ENCODE data around the gene IFNG. TPM values are rescaled to one million over a fixed set of nuclear protein-coding genes. Genes with fewer than 3 reads are reported as not detected.
"Not testable (repeated sequence)": the region's sequence is repeated elsewhere in the genome, so short reads cannot be mapped to it uniquely, and the experiment has no call there.

Gene IFNG
- not detected in 2 replicates for total RNA-seq (2014; rRNA removed; shearing (Covaris generic); ENCODE audit: low replicate concordance)

DNA sequence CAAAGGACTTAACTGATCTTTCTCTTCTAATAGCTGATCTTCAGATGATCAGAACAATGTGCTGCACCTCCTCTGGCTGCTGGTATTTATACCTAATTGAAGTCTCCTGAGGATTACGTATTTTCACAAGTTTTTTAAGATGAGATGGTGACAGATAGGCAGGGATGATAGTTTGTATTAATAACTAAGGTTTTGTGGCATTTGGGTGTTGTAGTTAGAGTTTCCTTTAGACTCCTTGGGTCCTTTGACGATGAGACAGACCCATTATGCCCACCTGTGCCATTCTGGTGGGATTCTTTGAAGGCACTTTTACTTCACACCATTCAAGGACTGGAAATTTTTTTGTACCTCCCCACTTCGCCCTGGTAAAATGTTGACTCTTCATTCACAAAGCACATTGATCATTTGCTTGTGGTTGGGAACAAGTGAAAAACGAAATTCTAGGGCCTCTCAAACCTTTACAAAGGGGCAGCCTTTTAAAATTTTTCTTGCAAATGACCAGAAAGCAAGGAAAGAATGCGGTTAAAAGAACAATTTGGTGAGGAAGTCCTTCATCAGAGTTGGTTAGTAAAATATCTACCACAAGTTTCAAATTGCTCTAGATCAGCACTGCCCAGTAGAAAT is at the start of gene IFNG:
Gene IFNG, minus strand, starts transcription at position 60 of the 624 bp plus-strand sequence. CDS start 125 bp downstream, outside the sequence.
- Histone ChIP-seq H3K9me3 (no peaks in the 10 kb centered on the region), H3K27me3 (no peaks in the 10 kb centered on the region; the same call in 1 of the 2 replicates), H3K4me3 (no peak within 1 kb of the TSS), H3K36me3 (no peaks in the 10 kb centered on the region)
- DNase-seq: no peak

DNA sequence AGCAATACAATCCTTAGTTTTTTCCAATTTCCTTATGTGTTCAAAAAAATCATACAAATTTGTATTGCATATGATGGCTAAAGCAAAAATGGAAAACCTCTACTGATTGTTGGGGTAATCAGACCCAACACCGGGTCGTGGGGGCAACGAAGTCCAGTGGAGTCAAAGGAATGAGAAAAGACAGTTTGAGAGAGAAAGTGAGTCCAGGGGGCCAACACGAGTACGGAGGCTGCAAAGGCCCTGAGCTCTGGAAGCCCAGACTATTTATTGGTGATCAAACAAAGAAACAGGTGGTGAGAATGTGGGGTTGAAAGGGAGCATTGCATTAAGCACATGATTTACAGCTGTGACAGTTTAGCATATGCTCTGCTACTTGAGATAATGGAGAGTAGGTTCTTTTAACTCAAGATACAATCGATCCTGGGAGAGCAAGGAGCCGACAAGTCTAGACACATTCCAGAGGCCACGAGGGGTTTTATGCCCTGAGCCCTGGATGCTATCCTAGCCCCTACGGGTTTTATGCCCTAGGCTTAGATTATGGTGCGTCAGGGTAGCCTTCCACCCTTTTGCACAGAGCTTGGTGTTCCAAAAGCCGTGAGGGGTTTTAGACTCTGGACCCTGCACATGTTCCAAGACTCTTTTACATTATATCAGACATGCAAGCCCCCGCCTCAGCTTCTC is 49.6 kb upstream of the IFNG start:
- not testable (repeated sequence) for H3K9me3 ChIP-seq, H3K4me3 ChIP-seq, DNase-seq, H3K27me3 ChIP-seq, H3K36me3 ChIP-seq

DNA sequence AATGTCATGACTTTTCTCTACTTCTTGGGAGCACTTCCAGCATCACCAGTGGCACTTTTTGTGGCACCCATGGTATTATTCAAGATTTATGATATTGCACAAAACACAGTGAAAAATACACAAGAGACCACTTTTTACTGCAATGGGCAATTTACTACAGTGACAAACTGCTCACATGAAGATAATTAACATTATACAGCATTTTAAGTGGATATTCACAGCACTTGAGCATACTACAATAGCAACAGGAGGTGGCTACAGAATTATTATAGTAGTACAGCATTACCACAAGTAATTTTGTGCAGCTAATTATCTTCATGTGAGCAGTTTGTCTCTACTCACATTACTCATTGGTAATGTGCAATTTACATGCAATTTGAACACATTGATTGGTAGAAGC is 47.7 kb upstream of the IFNG start:
- Histone ChIP-seq H3K9me3 (no peaks in the 10 kb centered on the region), H3K27me3 (no peaks in the 10 kb centered on the region), H3K36me3 (no peaks in the 10 kb centered on the region), H3K4me3 (no peak overlapping the region)
- no peak for DNase-seq

DNA sequence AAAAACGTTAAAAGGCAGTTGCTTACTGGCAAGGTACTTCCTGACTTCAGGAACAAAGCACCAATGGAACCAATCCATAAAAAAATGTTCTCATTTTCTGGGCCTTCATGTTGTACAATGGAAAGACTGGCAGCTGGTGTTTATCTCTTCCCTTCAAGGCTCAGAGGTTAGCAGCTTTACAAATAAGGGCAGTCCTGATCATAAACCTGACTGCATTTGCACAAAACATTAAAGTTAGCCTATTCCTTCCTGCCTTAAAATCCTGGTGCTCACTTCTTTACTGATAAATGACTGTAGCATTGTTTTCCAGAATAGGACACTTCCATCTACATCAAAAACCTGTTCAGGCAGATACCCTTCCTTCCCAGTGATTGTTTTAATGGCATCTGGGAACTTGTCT is 46.9 kb upstream of the IFNG start:
- H3K27me3 ChIP-seq: no peaks in the 10 kb centered on the region
- H3K9me3 ChIP-seq: no peaks in the 10 kb centered on the region
- no peaks in the 10 kb centered on the region for H3K36me3 ChIP-seq
- no peak overlapping the region for H3K4me3 ChIP-seq
- no peak for DNase-seq

DNA sequence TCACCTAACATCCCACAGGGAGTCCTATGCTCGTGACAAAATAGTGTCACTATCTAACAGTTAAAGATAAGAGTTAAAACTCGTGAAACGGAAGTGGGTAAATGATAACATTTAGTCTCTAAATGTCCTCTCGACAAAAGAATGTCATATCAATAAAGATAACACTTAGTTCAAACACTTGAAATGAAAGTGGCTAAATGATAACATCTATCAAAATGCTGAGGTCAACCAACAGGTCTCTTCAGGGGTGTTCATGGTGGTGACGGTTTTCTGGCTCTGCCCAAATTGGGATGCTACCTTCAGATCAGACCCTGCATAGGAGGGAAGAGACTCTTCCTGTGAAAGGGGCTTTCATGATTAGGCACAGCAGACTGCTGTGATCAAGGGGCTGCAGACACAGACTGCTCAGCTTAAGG is 43.9 kb upstream of the IFNG start:
- no peaks in the 10 kb centered on the region for H3K27me3 ChIP-seq
- no peak for DNase-seq
- H3K4me3 ChIP-seq: no peak overlapping the region
- H3K9me3 ChIP-seq: no peaks in the 10 kb centered on the region
- no peaks in the 10 kb centered on the region for H3K36me3 ChIP-seq

DNA sequence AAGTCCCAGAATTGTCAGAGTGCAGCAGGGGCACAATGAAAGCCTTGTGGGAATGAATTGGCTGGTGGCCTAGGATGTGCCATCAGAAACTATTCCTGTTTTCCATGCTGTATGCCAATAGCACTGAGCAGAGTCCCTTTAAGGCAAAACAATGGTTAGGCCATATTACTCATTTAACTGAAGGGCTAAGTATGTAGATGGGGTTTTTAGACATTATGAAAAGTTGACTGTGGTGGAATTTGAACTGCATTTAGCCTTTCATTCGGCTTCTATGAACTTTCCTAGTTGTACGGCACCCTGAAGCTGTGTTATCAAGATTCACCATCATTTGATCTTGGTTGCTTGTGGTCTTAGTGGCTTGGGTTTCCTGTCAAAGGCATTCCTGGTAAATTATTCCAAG is 41.3 kb upstream of the IFNG start:
- DNase-seq: no peak
- no peaks in the 10 kb centered on the region for H3K36me3 ChIP-seq
- no peak overlapping the region for H3K4me3 ChIP-seq
- H3K9me3 ChIP-seq: no peaks in the 10 kb centered on the region
- H3K27me3 ChIP-seq: no peaks in the 10 kb centered on the region; the same call in 1 of the 2 replicates

DNA sequence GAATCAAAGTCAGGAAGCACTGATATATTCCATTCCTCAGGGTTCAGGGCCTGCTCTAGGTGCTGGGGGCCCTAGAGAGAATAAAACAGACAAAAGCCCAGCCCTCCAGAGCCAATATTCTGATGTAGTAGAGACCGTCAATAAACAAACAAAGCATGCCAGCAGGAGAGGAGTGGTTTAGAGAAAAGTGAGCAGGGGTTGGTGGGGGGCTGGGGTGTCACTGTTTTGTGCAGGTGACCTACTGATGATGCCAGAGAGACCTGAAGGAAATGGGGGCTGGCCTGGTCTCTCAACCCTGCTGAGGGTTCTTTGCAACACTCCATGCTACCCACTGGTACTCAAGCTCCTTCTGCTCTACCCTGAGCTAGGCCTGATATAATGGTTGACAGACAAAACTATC is 39.6 kb upstream of the IFNG start:
- Histone ChIP-seq H3K27me3 (no peaks in the 10 kb centered on the region; the same call in 1 of the 2 replicates), H3K9me3 (no peaks in the 10 kb centered on the region), H3K4me3 (no peak overlapping the region), H3K36me3 (no peaks in the 10 kb centered on the region)
- no peak for DNase-seq

DNA sequence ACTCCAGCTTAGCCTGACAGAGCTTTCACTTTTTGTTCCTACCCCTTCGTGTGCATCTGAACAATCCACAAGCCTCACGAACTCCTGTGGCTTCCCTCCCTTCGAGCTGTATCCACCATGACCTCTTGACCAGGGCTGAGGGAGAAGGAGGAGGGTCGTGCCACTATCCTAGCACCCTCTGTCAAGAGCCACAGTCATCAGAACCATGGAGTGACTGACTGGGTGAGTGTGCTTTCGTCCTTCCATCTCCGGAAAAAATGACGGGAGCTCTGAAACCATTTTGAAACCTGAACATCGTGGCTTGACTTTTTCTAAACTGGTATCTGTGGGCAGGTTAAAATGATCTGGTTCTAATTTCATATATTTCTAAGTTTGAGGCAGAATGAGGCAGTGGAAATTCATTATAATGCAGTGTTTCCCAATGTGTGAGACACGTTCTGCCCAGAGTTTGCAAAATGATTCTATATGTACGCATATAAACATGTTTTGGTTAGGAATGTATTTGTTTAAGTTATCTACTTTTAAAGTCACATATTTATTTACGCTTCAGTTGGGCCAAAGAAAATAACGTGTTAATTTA is 39.1 kb upstream of the IFNG start:
- Histone ChIP-seq H3K27me3 (no peaks in the 10 kb centered on the region; the same call in 1 of the 2 replicates), H3K4me3 (no peak overlapping the region), H3K9me3 (no peaks in the 10 kb centered on the region), H3K36me3 (no peaks in the 10 kb centered on the region)
- no peak for DNase-seq

DNA sequence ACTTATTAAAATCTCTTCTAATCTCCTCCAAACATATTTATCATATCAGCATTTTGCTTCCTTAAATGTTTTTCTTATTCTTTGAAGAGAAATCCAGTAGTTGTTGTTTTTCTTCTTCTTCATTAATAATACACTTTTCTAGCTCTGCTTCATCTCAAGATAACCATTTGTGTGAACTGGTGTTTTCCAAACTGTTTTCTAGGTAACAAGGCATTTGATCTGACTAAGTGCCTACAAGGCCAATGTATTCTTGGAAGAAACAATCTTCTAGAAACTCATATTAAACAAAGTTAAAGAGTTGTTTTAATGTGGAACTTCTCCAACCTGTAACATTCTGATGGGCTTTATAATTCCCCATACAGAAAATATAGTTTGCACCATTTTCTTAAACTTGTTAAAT is 30.8 kb upstream of the IFNG start:
- H3K36me3 ChIP-seq: no peaks in the 10 kb centered on the region
- H3K4me3 ChIP-seq: no peak overlapping the region
- no peak for DNase-seq
- no peaks in the 10 kb centered on the region for H3K27me3 ChIP-seq
- no peaks in the 10 kb centered on the region for H3K9me3 ChIP-seq

DNA sequence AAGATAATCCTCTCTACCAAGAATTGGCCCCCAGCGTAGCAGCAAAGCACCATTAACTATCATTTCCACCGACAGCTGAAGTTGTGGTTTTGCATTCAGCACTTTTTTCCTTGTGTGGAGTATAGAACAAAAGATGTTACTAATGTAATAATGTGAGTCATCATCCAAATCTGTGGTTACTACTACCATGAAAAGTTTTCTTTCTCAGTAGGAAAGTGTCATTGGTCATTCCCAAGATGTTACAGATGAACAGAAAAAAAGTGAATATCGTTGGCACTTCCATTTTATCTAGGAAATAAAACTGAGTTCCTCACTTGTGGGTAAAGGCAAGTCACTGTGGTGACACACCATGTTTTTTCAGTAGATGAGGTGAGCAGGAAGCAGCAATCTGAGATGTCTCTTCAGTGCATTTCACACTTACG is 30.3 kb upstream of the IFNG start:
- Histone ChIP-seq H3K36me3 (no peaks in the 10 kb centered on the region), H3K4me3 (no peak overlapping the region), H3K27me3 (no peaks in the 10 kb centered on the region), H3K9me3 (no peaks in the 10 kb centered on the region)
- DNase-seq: no peak

DNA sequence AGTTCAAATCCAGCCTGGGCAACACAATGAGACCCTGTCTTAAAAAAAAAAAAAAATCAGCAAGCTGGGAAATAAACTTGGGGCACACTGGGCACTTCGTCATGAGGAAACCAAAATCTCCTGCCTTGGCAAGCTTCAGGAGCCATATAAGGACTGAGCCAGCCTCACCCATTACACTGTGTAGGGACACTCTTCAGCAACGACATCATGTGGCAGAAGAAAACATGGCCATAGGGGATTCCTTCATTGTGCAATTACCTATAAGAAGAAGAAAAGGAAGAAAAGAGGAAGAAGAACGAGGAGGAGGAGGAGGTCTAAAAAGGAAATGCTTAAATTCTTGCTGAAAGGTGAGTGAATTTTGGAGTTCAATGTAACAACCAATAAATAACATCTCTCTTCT is 26.1 kb upstream of the IFNG start:
- Histone ChIP-seq H3K9me3 (no peaks in the 10 kb centered on the region), H3K27me3 (no peaks in the 10 kb centered on the region), H3K36me3 (no peaks in the 10 kb centered on the region), H3K4me3 (no peak overlapping the region)
- DNase-seq: no peak

DNA sequence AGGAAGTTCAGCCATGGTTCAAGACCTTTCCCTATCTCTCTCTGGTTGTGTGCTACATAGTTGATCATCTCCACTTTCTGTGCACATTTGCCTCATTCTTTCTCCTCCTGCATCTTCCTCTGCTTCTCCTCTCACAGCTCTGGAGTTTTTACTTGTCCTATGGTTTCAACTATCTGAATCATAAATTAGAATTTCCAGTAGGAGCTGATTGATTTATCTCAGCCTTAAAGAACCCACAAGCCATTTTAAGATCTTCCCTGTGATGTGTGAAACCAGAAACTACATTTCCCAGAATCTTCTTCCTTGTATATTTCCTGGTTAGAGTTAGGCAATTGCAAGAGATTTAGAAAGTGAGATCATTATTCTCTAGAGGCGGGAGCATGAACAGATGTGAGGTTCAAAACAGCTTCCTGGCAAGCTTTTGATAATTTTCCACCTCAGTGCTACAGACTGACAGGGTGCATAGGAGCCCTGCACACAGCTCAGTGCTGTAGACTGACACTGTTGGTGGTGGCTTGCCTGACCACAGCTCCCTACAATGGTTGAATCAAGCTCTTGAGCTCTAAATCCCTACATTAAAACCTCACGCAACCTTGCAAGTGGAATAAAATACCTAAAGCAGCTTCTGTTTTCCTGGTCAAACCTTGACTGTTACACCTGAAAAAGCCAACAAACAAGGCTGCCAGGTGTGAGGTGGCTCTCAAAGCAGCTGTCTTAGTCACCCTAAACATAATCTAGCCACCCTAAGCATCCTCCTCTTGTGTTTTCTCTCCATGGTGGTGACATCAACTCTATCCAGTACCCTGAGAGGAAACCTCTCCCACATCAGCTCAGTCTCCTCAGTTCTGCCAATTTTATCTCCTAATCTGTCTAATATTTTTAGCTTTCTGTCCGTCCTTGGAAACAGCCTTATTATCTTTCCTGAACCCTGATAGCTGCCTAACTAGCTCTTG is 21.5 kb upstream of the IFNG start:
- no peaks in the 10 kb centered on the region for H3K9me3 ChIP-seq
- H3K27me3 ChIP-seq: no peaks in the 10 kb centered on the region
- no peak for DNase-seq
- no peak overlapping the region for H3K4me3 ChIP-seq
- no peaks in the 10 kb centered on the region for H3K36me3 ChIP-seq

DNA sequence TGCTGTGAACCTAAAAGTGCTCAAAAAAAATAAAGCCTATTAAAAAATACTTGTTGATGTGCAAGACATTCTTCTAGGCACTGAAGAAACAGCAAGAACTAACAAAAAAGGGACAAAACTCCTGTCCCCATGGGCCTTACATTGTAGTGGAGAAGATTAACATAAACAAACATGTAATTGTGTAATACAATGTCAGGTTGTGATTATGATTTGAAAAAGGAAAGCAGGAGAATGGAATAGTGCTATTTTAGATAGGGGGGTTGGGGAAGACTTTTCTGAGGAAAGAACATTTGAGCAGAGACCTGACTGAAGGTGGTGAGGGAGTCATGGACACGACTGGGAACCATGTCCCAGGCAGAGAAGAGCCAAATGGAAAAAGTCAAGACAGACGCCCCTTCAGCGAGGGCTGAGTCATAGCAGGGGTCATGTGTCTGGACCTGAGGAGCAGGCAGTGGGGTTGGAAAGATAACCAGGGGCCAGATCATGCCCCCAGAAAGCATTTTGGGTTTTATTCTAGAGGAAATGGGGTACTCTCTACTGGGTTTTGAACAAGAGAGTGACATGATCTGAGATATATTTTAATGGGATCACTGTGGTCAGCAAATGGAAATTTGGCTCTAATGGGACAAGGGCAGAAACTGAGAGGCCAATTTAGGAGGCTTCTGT is 19.4 kb upstream of the IFNG start:
- H3K4me3 ChIP-seq: no peak overlapping the region
- no peaks in the 10 kb centered on the region for H3K36me3 ChIP-seq
- no peak for DNase-seq
- H3K27me3 ChIP-seq: no peaks in the 10 kb centered on the region
- H3K9me3 ChIP-seq: no peaks in the 10 kb centered on the region

DNA sequence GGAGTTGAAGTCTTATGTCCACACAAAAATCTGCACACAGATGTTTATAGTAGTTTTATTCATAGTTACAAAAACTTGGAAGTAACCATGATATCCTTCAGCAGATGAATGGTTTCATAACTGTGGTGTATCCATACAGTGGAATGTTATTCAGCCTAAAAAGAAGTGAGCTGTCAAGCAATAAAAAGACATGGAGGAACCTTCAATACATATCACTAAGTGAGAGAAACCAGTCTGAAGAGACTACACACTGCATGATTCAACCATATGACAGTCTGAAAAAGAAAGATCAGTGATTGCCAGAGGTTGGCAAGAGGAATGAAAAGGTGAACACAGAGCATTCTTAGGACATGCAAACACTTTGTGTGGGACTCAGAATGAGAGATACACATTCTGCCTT is 18.6 kb upstream of the IFNG start:
- Histone ChIP-seq H3K36me3 (no peaks in the 10 kb centered on the region), H3K9me3 (no peaks in the 10 kb centered on the region), H3K4me3 (no peak overlapping the region), H3K27me3 (no peaks in the 10 kb centered on the region)
- DNase-seq: no peak

DNA sequence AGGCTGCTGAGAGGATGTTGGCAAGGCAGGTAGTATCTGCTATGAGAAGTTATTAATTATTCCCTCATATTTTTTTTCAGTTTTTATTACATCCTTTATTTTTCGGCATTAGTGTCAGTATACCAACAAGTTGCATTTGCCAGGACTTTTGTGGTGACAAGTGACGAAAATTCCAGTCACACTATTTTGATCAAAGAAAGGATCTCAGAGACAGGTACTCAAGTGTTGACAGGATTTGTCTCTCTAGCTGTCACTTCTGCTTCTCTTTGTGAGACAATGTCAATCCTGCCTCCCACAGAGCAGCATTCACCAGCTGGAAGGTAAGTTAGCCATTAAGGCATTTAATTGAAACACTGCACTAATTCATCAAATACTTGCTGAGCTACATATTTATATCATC is 18.0 kb upstream of the IFNG start:
- DNase-seq: no peak
- no peak overlapping the region for H3K4me3 ChIP-seq
- no peaks in the 10 kb centered on the region for H3K9me3 ChIP-seq
- no peaks in the 10 kb centered on the region for H3K27me3 ChIP-seq
- no peaks in the 10 kb centered on the region for H3K36me3 ChIP-seq

DNA sequence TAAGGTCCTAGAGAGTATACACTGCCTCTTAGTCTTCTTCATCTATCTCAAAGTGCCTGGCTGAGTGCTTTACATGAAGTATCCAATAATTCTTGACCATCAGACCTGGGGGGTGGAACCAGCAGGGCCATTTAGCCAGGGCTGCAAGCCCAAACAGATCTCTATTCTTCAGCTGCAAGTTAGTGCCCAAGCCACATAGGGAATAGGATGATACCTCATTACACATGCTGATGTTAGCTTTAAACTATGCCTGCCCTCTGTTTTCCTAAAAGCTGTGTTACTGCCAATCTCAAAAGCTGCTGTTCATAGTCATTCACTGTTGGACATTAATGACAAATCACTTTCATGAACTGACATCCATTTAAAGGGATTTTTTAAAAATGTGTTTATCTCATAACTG is 16.7 kb upstream of the IFNG start:
- Histone ChIP-seq H3K9me3 (no peaks in the 10 kb centered on the region), H3K4me3 (no peak overlapping the region), H3K36me3 (no peaks in the 10 kb centered on the region), H3K27me3 (no peaks in the 10 kb centered on the region)
- DNase-seq: no peak

Data from MG63 (cell line).